Measurements from ENCODE around the gene RAB11FIP2.
A peak's percentile ranks its signal among the peaks of the same experiment; 100 is the strongest.
"Not testable (repeated sequence)": the region's sequence is repeated elsewhere in the genome, so short reads cannot be mapped to it uniquely, and the experiment has no call there.

Gene RAB11FIP2, protein sequence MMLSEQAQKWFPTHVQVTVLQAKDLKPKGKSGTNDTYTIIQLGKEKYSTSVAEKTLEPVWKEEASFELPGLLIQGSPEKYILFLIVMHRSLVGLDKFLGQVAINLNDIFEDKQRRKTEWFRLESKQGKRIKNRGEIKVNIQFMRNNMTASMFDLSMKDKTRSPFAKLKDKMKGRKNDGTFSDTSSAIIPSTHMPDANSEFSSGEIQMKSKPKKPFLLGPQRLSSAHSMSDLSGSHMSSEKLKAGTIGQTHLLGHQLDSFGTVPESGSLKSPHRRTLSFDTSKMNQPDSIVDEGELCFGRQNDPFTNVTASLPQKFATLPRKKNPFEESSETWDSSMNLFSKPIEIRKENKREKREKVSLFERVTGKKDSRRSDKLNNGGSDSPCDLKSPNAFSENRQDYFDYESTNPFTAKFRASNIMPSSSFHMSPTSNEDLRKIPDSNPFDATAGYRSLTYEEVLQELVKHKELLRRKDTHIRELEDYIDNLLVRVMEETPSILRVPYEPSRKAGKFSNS

DNA sequence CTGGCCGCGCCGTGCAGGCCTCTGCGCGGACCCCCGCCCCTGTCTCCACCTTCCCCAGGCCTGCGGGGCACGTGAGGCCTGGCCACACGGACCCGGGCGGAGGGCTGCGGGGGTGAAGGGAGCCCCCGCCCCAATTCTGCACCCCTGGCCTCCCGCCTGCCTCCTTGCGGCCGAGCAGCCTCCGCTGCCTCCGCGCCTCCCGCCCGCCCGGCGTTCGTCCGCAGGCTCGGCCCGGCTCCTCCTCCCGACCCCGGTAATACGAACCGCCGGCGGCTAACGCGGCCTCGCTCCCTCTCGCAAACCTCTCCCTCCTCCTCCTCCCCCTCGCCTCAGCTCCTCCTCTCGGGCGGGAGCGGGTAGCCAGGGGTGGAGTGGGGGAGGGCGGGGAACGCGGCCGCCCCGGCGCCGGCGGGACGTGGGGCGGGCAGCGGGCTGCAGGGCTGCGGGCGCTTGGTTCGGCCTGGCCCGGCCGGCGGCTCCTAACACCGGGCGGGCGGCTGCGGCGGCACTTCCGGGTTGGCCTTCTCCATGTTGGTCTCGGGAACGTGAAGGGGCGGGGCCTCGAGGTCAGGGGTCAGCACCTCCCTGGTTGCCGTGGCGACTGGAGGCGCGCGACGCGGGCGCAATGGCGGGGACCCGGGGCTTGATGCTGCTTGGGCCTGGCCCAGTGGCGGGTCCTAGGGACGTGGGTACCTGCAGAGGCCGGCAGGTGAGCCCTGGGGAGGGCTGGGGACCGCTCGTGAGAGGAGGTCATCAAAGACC is at the start of gene RAB11FIP2:
Gene RAB11FIP2 (minus strand): TSS at position 547 of the 762 bp plus-strand sequence. CDS start 778 bp downstream, outside the sequence.
- peak; percentile 96 for DNase-seq (ENCODE audit: low read depth)

DNA sequence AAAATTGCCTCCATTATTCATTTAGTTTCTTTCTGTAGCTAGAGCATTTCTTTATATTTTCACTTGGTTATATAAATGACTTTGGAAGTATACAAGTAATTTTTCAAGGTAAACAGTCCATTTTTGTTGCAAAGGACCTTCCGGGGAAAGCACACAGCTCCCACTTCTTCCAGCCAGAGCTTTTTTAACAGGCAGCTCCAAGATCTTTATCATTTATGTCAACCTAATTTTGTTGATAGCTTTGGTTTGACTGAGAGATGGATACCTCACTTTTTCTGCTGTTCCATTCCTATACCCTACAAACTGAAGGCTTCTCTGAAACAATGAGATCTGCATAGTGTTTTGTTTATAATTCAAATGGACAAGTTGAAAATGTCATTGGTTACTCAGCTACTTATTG is 49.3 kb upstream of the RAB11FIP2 start:
- DNase-seq (ENCODE audit: low read depth), result no peak

DNA sequence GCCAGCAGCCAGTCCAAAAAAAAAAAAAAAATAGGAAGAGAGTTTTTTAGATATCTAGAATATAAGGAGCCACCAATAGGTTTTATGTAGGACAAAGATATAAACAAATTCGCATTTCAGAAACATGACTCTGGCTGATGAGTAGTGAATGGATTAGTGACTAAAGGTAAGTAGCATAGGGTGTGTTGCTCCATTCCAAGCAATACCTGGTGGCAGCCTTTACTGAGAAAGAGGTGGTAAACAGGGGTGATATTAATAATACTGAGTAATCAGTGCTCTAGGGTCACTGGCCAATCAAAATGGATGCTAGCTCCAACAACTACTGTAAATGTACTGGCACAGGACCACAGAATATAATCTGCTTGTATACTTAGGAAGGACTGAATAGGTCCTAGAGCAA is 45.5 kb upstream of the RAB11FIP2 start:
- DNase-seq (ENCODE audit: low read depth), result no peak

DNA sequence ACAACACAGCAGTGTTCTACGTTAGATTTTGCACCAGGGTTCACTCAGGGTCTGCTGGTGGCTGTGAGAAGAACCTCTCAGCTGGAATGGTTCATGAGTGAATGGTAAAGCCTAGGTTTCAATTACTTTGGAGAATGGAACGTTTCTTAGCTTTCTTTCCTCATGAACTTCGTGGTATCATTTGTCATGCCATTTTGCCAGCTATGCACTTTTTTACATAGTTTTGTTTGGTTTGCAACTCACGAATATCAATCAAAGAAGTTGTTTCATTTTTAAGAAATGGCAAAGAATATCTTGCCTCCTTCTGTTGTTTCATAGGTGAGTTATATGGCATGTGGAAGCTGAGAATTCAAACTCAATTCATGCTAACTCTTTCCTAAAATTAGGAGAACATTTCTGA is 34.1 kb upstream of the RAB11FIP2 start:
- no peak for DNase-seq (ENCODE audit: low read depth)

DNA sequence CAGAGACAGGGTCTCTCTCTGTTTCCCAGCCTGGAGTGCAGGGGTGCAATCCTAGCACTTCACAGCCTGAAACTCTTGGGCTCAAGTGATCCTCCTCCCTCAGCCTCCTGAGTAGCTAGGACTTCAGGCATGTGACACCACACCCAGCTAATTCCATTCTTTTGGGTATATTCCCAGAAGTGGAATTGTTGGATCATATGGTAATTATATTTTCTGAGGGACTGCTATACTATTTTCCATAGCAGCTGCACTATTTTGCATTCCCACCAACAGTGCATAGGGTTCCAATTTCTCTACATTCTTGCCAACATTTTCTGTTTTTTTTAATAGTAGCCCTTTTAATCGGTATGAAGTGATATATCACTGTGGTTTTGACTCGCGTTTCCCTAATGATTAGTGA is 30.0 kb upstream of the RAB11FIP2 start:
- DNase-seq (ENCODE audit: low read depth), result no peak

DNA sequence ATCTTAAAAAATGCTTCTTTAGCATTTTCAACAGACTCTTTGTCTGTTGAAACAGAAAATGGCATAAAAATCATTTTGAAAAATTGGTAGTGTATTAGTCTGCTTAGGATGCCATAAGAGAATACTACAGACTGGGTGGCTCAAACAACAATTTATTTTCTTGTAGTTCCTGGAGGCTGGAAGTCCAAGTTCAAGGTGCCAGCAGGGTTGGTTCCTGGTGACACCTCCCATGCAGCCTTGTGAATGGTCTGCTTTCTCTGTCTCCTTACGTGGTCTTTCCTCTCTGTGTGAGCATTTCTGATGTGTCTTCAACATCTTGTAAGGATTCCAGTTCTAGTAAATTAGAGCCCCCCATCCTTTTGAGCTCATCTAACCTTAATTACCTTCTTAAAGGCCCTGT is 26.1 kb upstream of the RAB11FIP2 start:
- DNase-seq (ENCODE audit: low read depth), result no peak

DNA sequence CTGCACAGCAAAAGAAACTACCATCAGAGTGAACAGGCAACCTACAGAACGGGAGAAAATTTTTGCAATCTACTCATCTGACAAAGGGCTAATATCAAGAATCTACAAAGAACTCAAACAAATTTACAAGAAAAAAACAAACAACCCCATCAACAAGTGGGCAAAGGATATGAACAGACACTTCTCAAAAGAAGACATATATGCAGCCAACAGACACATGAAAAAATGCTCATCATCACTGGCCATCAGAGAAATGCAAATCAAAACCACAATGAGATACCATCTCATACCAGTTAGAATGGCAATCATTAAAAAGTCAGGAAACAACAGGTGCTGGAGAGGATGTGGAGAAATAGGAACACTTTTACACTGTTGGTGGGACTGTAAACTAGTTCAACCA is 20.6 kb upstream of the RAB11FIP2 start:
- not testable (repeated sequence) for DNase-seq (ENCODE audit: low read depth)

DNA sequence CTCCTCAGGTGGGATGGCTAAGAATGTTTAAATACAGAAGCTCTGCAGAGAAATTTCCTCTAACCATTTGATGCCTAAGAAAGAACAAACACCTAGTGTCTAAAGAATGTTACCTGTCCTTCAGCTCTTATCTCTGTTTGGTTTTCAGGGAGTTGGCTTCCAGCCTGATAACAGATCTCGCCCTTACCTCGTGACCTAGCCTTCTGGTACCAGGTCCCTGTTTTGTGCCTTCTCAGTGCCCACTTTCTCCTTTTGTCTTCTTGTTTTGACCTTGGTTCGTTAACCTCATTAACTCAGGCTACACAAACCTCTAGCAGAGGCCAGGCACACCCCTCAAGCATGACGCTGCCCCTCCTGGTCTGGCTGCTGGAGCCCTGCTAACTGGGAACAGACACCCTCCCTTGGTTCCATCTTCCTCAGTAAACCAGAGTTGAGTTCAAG is 16.1 kb upstream of the RAB11FIP2 start:
- DNase-seq (ENCODE audit: low read depth), result no peak

DNA sequence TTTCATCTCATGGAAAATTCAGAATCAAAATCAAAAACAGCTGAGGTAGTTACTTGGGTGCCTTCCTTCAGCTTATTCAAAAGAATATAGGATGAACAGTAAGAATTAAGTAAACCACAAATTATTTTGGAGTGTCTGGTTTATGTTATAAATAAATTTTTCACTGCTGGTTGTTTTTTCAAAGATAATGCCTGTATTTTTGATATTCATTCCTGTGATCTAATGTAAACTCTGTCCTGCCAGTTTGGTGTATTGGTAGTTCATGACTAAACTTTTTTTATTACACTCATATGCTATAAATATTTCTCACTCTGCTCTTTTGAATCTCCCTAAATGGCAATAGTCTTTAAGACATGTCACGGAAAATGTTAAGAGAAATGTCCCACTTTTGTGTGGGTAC is 11.6 kb upstream of the RAB11FIP2 start:
- no peak for DNase-seq (ENCODE audit: low read depth)

DNA sequence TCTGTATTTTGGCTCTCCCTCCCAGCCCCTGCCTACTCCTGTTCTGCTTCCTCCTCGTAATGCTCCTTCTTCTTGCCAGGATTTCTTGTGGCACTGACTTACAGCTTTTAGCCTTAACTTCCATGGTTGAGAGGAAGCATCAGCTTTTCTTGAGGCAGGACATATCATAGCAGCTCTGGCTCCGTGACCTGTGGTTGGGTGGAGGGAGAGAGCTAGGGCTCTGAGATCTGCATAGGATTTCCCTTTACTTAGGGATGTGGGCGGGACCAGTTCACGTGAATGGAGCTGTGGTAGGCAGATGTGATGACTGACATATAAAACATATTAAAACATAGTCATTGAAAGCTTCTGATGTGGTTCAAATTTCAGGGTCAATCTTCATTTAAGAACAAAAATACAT is 10.6 kb upstream of the RAB11FIP2 start:
- DNase-seq (ENCODE audit: low read depth), result no peak

DNA sequence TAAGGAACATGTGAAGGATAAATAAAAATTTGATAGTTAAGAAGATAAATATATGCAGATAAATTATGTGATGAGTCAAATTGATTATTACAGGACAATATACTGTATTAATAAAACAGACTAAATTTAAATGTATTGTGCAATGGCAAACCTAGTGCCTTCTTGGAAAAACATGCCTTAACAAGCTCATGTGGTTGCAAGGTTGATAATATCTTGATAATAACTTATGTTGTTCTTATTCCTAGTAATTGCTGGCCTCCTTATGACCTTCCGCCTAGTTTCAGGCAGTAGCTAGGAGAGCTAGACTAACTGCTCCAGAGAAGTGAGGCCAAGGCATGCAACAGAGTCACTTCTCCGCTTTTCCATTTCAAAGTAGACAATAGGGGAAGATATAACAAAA is 7.6 kb upstream of the RAB11FIP2 start:
- no peak for DNase-seq (ENCODE audit: low read depth)

DNA sequence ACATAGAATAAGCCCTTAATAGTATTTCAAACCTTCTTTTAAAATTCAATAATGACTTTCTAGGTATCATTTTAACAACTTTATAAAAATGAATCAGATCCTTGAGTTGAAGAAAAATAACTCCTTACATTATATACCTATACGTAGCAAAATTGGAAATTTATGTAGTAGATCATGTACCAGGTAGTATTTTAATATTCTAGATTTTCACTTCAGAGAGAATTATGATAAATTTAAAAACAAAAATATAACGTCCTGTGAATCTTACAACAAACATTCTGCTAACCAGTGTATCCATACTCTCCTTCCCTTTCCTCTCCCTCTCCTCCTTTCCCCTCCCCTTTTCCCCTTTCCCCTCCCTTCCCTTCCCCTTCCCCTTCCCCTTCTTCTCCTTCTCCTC is 6.1 kb upstream of the RAB11FIP2 start:
- no peak for DNase-seq (ENCODE audit: low read depth)

DNA sequence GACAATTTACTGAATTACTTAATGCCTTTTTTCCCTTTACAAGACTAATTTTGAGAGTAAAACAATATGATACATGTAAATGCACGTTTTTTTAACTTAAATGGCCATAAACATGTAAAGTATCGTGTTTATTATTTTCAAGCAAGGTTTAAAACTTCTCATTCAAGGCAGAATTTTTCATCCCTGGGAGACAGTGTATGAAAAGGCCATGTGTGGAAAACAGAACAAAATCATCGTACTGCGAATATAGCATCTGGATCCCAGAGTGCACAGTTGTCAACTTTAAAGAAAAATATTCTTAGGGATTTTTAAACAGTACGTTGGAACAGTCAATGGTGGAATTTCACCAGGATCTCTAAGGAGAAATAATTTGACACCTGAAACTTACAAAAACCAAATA is 1.1 kb upstream of the RAB11FIP2 start:
- DNase-seq (ENCODE audit: low read depth), result no peak

DNA sequence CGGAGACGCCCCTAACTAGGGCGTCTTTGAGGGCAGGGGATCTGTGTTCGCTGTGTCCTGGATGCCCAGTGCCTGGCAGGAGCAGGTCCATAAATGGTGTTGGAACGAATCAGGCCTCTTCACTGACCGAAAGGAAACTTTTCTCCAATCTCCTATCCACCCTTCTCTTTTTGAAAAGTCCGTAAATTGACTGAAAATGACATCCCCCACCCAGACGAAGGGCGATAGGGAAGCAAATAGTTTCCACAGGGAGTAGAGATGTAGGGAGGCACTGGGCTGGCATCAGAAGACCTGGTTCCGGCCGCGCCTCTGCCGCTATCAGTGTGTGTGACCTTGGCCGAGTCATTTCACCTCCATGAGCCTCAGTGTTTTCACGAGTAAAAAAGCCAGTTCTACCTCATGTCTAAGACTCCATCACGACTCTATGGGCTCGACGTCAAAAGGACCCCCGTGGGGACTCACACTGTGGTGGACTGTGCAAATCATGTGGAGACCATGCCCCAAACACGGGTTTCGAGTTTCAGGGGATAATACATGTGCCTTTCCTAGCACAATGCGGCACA is 497 bp upstream of the RAB11FIP2 start:
- no peak for DNase-seq (ENCODE audit: low read depth)

DNA sequence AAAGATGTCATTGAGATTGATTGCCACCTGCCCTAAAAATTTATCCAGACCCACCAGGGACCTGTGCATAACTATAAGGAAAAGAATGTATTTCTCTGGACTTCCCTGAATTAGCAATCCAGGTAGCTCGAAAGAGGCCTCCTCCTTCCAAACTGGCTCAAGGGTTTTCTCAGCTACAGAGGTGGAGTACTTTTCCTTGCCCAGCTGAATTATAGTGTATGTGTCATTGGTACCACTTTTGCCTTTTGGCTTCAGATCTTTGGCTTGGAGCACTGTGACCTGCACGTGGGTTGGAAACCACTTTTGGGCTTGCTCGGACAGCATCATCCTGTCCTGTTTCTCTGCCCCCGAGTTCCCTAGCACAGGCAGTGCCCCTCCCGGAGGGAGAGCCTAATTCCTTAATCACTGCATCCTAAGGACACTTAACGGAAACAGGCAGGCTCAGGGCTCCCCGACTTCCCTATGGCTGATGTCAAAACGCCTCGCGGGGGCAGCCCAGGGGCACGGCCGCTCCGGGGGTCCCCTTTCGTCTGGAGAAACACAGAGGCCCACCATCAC is 825 bp downstream of the RAB11FIP2 start:
- DNase-seq (ENCODE audit: low read depth), result no peak

DNA sequence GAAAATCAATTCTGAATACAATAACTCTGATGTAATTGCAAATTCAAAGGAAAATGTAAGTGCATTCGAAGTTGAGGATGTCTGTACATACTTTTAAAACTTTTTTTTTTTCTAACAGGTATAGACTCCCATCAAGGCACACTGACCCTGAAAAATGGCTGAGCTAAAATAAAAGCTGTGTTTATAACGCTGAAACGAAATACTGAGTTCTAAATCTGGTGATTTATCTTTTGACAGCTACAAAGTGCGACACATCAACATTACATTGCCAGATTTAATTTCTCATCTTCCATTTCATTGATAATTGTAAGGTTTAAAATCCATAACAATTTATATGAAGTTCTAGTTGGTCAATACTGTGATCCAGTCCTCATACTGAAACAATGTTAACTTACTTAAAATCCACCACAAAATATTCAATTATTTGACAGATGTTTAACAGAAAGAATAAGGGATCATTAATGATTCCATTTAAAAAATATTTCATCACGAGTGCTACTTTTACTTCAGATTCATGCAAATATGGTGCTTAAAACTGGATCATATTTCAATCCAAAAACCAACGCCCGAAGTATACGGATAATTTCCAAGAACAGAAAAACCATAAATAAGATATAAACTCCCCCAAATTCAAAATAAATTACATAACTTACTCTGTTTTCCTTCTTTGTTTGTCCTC is 1.4 kb downstream of the RAB11FIP2 start:
- DNase-seq (ENCODE audit: low read depth), result no peak

DNA sequence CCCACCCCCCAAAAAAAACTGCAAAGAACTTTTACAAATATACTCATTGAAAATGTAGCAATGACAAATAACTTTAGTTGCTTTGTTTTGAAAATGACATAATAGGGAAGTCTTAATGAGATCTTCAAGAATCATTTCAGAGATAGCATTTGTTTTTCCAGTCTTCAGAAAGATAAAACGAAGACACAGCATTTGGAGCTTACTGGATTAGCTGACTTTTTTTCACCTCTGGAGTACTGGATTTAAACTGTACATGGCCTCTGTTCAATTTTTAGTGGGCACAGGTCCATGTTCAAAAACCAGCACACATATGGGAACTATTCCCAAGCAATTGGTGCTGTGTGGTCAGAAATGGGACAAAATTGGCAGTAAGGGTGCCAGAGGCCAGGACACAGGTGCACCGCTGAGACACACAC is 3.9 kb downstream of the RAB11FIP2 start:
- no peak for DNase-seq (ENCODE audit: low read depth)

DNA sequence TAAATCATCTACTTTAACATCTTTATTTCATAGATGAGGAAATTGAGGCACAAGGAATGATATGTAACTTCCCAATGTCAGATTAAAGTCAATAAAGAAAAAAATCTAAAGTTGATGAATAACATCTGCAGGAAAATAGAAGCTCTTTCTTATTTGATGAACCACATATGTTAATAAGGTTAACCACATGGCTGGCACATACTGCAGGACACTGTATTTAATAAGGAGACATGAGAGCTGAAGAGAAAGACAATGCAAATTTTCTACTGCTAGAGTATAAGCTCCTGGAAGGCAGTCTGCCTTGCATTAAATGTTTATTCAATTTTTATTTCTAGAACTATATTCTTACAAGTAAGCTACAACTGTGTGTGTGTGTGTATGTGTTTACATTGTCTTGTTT is 4.4 kb downstream of the RAB11FIP2 start:
- DNase-seq (ENCODE audit: low read depth), result no peak

DNA sequence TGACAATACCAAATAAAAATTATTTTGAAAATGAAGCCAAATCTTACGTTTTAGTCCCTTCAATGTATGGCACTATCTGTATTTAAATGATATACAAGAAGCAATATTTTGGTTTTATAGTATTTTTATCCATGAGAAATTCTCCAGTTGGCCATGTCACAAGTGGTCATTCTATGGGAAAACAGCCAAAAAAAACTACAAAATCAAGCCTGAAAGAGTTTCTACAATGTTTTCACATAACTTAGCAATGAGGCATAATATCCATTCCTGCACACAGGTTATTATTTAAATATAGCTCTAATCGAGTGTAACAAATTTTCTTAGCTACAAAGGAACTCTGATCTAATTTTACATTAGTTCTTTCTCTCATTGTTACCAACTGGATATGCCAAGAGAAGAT is 5.4 kb downstream of the RAB11FIP2 start:
- no peak for DNase-seq (ENCODE audit: low read depth)

DNA sequence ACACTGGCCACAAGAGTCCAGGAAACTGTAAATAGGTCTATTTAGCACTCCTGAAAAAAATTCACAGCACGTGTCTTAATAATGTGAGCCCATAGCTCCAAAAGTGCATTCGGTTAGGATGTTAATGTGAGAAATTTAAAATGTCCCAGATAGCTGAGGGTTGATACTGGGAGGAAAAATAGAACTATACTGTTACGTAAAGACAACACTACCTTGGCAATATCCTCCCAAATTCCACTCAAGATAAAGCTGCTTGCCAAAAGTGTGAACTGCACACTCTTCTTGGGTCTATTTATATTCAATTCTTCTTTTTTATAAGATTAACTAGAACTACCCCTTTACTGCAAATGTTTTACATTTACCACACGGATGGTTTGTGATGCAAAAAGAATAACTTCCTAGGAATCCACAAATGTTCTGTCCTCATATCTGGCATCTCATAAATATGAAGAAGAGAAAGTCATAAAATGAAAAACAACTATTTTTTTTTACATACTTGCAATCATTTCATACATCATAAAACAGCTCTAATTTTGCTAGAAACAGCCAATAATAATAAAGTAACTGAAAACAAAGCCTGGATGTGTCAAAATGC is 10.4 kb downstream of the RAB11FIP2 start:
- DNase-seq (ENCODE audit: low read depth), result no peak

DNA sequence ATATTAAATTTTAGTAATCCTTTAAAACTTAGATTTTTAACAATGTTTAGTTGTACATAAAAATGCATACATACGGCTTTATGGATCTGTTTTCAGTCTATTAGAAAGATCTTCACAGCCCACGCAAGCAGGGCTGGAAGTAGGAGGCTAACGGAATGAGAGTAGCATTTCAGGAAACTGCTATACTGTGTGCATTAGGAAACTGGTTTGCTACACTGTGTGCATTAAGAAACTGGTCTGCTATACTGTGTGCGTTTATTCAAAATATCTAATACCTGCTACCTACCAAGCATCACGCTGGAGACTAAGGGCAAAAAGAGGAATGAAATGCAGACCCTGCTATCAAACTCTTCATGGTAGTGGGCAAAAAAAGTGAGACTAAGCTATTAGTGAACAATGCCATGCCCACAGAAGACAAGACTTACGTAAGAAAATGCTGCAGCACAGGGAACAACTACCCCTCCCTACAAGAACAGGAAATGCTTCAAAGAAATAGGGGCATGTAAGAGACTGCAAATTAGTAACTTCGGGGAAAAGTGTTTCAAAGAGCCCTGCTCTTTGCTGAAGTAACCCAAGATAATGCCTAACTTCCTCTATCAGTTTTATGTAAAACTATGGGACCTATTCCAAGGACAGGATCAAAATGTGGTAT is 11.3 kb downstream of the RAB11FIP2 start:
- no peak for DNase-seq (ENCODE audit: low read depth)
